Activated CD4-positive, CD25-positive, alpha-beta regulatory T cell treated with anti-CD3 and anti-CD28 coated beads, Interleukin-2, amount 50 U/mL, for 16 hours (primary cell): Measurements from ENCODE around the gene DGKD.
A peak's percentile ranks its signal among the peaks of the same experiment; 100 is the strongest.
"Not testable (repeated sequence)": the region's sequence is repeated elsewhere in the genome, so short reads cannot be mapped to it uniquely, and the experiment has no call there.

ENCODE experiments used
- DNase-seq: peaks from one replicate; pipeline ENCODE4 v3.0.0-alpha.2; 2020; ENCODE audit warnings: low read depth, low spot score

The DGKD gene

DNA sequence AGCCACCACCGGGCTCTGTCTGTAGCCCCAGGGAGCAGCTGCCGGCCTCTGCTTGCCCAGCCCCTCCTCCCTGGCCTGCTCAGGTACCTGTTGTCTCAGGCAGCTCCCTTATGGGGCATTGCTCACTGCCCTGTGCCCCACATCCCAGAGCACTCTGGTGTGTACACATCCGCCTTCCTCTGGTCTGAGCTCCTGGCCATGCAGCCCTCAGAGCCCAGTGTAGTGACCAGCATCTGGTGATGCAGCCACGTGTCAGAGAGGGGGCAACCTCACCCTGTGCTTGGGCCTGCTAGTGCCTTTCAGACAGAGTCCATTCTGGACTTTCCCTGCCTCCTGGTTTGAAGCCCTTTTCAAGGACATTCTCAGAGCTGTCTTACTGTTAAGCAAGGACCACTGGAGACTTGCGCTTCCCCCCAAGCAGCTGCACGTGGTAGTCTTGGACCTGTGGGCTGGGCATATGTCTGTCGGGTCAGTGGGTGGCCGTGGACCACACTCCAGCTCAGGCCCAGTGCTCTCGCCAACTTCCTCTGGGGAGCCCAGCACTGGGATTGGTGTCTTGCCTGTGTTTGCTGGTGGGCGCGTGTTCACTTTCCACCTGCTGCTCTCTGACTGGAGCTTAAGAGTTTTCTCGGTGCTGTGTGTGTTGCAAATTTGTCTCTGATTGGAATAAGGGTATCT, 30.7 kb downstream of the DGKD start:
- no peak for DNase-seq

DNA sequence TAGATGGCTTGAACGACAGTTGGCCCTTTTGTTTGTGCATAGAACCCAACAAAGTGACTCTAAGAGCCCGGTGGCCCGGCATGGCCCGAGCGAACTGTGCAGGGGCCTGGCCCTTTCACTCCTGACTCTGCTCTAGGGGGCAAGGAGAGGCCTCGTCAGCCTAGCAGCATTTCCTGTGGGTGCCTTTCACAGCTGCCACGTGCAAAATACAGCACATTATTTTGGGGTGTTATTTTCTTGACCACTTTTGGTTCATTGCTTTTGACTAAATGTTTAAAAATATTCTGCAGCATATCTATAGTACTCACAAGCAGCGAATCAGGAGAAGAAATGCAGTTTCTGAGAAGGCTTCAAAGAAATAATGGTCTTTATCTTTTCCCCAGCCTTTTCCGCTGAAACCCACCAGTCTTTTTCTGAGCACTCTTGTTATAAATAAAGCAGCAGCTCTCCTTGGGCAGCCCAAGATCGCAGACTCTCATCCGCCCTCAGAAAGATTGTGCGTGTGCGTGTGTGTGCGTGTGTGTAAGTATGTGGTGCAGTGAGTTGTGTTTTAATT, 31.3 kb downstream of the DGKD start:
- no peak for DNase-seq

DNA sequence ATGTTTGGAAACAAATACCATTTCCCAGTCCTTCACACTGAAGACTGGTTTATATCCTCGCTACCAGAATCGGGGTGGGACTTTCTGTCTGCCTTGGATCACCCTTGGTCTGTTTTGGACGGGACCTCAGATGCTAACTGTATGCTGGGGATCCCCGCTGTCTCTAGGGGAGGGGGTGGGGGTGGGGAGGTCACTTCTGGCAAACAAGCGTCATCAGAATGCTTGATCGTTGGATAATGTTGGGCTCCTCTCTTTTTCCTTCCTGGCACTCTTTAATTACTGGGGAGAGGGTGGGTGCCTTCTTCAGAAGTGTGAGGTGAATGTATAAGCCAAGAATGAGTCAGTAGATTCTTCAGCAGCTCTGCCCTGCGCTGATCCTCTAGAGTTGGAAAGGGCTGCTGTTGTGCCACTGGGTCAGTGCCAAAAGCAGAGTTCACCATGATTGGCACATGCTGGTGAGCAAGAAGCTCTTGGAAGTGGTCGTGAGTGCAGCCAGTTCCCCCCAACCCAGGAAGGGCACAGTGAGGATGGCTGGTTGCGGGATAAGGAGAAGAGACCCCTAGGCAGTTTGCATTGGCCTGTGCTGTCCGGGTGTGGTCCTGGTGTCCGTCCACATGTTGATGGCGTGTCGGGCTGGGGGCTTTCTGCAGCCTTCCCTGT, 32.2 kb downstream of the DGKD start:
- DNase-seq: no peak

DNA sequence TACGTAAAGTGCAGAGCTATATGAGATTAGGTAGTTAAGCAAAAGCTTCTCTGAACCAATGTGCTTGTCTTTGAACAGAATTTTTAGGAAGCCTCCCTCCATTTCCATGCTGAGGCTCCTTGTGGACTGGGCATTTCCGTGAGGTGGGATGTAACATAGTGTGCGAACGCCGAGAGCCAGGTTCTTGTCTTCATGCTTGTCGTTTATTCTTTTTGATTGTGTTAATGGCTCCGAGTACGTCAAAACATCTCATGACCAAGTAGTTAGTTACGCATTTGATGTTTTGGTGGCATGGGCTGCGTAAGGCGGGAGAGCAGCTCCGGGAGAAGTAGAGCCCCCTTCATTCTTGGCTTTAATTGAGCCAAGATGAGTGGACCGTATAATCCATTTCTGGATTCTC, 32.9 kb downstream of the DGKD start:
- DNase-seq: no peak

DNA sequence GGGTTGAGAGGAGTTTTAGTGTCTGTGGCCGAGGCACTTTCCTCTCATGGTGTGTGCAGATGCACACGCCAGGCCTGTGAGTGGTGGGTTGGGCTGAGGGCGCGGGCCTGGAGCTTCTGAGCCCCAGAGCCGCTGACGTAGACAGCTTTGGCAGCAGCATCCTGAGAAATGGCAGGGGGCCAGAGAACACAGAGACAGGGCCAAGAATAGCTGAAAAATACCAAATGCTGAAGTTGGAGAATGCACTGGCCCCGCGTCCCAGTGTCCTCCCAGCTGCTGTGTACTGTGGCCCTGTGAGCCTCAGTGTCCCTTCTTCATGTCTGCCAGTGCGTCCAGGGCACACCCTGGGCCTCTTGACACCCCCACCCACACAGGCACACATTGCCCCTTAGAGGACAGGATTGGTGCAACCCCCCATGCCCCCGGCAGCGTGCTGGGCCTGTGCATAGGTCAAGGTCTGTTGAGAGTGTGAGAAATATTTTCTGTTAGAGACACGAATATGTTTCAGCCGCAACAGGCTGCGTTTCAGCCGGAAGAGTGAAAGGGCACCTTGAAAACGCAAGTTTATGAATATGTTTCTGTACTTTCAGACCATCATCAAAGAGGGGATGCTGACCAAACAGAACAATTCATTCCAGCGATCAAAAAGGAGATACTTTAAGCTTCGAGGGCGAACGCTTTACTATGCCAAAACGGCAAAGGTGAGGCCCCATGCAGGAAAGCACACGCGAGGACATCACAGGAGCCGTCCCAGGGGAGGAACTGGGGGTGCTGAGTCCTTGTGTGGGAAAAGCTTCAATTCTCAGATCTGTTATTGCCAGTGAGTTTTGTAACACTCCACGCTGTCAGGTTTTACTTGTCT, 33.6 kb downstream of the DGKD start:
- DNase-seq: no peak

DNA sequence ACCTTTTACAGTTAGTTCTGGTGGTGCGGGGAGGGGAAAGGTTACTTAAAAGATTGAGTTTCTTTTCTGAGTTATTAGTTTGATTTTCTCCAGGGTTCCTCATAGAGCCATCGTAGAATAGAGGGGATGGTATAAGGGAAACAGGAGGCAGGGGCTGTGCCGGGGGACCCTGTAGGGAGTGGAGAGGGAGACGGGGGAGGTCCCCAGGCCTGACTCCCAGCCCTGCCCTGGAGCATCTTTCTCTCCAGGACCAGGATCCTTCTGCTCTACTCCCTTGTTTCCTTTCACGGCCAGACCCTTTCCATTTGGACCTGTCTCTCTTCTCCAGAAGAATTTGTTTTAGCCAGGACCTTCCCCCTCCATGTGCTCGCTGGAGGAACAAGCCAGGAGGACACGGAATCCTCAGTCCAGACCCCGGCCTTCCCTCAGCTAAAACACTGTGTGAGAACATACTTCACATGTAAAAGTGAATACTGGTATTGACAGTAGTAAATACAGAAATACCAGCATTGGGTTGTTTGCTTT, 35.4 kb downstream of the DGKD start:
- no peak for DNase-seq

DNA sequence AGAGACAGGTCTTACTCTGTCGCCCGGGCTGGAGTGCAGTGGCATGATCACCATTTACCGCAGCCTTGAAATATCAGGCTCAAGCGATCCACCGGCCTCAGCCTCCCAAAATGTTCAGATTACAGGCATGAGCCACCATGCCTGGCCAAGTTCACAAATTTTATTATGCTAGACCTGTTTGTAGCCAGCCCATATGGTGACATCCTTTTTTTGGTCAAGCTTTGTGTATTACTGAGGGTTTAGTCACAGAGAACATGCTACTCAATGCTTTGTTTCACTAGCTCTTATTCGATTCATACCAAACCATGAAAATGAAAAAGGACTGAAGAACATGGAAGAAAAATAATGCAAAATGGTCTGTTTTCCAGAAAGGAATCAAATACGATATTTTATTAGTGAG, 41.4 kb downstream of the DGKD start:
- no peak for DNase-seq

DNA sequence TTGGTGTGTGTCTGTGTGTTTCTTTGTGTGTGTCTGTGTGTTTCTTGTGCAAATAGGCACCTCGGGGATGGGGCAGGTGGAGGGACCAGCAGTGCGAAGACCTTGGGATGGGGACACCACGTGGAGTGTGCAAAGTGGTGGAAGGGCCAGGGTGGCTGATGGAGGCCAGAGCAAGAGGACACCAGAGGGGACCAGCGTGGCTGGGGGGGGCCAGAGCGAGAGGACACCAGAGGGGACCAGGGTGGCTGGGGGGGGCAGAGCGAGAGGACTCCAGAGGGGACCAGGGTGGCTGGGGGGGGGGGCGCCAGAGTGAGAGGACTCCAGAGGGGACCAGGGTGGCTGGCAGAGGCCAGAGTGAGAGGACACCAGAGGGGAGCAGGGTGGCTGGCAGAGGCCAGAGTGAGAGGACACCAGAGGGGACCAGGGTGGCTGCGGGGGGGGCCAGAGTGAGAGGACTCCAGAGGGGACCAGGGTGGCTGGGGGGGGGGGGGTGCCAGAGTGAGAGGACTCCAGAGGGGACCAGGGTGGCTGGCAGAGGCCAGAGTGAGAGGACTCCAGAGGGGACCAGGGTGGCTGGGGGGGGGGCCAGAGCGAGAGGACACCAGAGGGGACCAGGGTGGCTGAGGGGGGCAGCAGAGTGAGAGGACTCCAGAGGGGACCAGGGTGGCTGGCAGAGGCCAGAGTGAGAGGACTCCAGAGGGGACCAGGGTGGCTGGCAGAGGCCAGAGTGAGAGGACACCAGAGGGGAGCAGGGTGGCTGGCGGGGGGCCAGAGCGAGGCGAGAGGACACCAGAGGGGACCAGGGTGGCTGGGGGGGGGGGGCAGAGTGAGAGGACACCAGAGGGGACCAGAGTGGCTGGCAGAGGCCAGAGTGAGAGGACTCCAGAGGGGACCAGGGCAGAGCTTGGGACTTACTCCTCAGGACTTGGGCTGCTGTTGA, 42.7 kb downstream of the DGKD start:
- not testable (repeated sequence) for DNase-seq

DNA sequence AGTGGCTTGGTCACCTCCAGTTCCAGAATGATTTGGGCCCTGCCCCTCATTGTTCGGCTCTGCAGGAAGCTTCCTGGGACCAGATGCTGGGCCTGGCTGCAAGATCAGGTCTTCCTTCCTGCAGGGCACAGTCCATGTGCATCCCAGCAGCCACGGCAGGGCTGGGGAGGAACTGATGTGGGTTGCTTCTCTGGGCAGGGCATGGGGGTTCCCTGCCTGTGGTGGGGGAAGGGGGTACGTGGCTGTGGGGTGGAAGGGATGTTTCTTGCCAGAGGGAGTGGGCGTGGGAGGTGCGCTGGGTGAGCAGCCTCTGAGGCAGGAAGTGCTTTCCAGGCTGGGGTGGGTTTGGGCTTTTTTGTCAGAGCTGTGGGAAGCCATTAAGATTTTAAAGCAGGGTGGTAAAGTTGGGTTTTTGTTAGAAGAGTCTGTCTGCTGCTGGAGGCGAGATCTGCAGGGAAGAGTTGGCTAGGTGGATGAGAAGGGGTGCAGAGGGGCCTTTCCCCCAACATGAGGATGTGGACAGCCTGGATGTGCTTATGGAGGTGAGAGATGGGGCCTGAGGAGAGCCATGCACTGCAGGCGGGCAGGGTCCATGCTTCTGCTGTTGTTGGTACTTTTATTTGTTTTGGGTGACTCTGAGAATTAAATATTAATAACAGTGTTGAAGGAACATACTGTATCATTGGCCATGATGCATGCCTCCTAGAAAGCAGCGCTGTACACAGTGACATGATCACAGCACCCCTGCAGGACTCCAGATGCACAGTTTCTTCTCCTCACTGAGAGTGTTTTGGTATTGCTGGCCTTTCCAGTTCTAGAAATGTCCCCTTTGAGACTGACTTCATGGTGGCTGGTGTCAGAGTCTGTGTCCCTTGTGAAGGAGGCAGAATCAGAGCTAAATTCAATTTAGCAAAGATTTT, 45.3 kb downstream of the DGKD start:
- DNase-seq: no peak

DNA sequence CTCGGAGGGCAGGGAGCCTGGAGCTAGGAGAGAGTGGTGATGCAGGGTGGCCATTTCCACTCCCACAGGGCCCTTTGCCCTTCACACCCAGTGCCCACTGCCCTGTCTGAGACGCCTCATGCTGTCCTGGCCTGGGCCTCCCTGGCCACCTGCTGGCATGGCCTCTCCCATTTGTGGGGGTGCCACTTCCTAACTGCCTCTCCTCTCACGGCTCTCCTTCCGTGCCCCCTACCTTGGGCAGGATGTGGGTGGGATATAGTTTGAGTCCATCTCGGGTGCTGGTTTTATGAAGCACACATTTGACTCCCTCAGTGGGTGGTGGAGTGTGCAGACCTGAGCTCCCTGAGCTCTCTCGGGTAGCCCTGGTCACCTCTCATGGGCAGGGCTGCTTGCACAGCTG, 46.0 kb downstream of the DGKD start:
- DNase-seq: no peak

DNA sequence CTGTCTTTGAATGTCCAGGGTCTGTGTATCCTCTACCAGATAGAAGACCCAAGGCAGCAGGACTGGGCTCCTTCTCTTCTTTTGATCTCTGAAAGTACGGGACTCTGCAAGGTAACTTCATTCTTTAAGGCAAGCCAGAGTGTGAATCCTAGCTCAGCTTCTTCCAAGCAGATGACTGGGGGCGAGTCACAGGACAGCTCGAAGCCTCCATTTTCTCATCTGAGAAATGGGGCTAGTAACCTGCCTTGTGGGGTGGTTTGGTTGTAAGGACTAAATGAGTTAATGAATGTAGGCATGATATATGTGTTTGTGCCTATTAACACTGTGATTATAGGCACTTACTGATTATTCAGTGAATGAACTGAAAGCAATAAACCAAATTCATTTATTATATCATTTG, 46.7 kb downstream of the DGKD start:
- DNase-seq: no peak

DNA sequence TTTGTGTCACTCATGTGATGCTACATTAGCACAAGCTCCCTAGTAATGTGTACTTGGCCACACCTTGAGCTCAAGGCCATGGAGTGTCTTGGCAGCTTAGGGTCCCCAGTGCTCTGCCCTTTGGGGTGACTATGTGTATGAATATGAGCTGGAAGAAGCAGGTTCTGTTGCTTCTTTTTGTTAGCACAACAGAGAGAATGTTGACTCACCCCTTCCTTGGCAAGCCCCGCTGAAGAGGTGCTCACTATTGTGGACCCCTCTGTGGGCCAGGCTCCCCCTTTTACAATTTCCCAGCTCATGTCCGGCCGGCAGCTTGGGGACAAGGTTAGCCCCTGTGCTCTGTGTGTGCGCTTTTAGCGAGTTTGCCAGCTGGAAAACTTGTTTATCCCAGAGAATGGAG, 48.1 kb downstream of the DGKD start:
- no peak for DNase-seq

DNA sequence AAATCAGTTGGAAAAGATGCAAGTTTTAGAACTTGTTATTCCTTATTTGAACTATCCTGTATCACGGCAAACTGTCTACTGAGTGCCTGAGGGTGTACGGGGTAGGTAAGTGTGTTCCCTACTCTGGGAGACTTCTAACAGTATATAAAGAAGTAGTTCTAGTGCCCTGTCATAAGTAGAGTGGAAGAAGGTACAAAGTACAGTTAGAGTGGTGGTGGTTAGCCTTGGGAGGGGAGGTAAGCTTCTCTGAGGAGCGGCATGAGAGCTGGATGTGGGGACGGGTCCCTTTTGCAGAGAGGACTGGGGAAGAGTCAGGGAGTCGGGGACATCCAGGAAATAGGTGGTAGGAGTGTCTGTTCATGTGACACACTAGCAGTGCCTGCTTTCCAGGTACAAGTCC, 48.5 kb downstream of the DGKD start:
- DNase-seq: no peak

DNA sequence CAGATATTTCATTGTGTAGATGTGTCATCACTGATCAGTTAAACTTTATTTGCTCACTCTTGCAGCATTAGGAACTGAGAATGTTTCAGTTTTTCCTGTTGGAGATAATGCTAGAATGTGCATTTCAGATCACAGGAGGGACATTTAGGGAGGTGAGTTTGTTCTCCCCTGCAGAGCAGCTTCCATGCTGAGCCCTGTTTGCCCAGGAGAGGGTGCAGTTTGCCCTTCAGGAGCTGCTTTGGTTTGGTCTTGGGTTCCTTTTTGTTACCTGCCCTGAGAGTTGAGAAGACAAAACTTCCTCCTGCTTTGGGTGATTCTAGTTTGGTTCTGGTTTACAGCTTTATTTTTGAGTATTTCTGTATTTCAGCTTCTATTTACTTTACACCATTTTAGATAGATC, 49.9 kb downstream of the DGKD start:
- DNase-seq: peak; percentile 30

DNA sequence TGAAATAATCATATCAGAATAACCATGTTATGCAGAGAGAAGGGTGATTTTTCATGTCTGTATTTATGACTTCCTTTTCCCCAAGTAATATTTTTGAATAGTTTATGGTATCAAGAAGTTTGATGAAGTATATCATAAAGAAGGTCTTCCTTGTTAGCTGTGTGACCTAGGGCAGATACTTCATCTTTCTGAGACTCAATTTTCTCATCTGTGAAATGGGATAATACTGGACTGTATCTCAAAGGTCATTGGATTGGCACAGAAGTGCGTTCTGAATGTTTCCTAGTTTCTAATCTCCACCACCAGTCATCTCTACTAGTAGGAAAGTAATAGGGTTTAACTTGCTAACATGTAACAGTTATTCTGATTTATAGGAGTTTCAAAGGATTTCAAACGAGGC, 52.6 kb downstream of the DGKD start:
- DNase-seq: no peak

DNA sequence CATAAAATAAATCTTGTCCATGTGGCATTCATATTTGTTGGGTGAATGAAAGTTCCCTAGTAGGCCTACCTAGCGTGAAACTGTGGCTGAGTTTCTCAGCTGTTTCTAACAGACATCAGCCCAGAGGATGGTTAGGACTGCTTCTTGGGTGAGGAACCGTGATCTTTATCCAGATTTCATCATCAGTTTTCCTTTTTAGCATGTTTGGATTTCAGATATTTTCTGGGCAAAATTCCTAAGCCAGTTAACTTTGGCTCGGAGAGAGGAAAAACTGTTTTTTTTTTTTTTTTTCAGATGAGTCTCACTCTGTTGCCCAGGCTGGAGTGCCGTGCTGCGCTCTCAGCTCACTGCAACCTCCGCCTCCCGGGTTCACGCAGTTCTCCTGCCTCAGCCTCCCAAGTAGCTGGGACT, 53.5 kb downstream of the DGKD start:
- no peak for DNase-seq

DNA sequence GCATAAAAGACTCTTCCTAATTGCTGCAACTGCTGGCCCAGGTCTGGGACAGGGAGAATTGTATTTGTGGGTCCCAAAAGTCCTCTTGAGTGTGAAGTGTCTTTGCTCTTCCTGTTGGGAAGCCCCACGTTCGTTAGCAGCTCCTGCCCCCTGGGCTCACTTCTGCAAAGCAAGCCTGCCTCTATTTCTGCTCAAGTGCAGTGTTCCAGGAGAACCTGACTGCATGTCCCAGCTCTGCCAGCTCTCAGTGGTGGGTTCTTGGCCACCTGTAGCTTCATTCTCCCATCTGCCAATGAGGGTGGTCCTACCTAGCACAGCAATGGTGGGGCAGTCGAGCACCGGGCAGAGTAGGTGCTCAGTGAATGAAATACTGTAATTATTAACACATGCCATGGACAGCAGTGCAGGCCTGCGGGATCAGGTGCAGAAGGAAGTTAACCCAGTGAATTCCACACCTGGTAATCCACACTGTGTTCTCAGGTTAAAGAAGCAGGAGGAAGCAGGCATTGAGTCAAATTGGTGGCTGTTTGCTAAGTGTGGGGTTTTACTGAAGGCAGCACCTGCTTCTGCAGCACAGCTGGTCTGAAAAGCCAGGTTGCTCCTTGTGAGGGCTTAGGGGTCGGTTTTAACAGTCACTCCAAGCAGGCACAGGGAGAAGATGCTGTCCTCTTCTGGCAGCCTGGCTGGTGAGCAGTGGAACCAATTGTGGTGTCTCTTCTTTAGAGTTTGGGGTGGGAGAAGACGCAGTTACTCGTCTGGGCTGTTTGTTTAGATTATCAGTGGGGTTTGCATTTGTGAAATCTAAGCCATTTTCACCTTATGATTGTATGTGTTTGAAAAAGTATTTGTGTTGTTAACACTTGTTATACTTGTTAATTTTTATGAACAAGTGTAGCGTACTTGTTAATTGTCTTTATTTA, 54.3 kb downstream of the DGKD start:
- no peak for DNase-seq

DNA sequence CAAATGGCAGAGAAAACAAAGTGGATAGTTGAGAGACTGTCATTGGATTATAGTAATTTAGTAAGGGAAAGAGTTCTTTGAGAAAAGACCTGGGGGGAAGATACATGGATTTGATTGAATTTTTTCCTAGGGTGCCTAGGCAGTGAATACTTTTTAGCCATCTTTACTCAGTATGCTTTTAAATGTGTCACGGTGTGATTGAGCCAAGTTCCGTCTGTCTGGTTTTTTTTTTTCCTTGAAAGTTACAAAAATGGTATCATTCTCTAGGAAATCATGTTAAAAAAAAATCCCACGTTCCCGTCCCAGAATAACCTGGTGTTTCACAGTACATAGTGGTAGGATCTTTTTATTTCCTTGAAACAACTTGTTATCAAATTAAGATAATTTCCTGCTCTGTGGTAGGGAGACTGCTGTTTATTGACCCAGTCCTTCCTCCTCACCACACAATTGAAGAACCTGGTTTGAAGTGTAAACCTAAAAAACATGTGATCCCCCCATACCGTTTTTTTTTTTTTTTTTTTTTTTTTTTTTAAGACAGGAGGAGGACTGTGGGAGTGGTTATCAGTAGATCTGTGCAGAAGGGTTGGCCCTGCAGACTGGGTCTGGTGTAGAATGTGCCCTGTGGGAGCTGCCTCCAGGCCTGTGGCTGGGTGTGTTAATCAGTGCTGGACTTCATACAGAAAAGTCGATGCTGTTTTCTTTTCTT, 55.1 kb downstream of the DGKD start:
- no peak for DNase-seq
